IMR-90 (cell line): ENCODE results near the gene MAGI2. TPM values are rescaled to one million over a fixed set of nuclear protein-coding genes. Genes with fewer than 3 reads are reported as not detected.

Source experiments
- ATAC-seq: fragments of 200-7000 bp; cut with Tn5 transposase; 2 replicates; pipeline ENCODE4 v1.9.1; 2020; ENCODE audit warnings: low read depth, mild to moderate bottlenecking, moderate library complexity
- BruUV-seq: library from RNA; stranded (reverse); fragments of 400-500 nt; replicated peaks from 2 replicates; lab custom pipeline; 2021; lab: Mats Ljungman, UMichigan
- CTCF ChIA-PET: fragments of 300-600 bp; formaldehyde crosslinking; extraction: SDS; loops from one replicate; lab custom pipeline; 2021; ENCODE audit warnings: antibody characterized with exemption; lab: Yijun Ruan, JAX
- POLR2A ChIA-PET: fragments of 300-600 bp; sonication (Branson Sonifier 250); formaldehyde crosslinking; loops from one replicate; lab custom pipeline; 2022; ENCODE audit warnings: antibody characterized with exemption; ENCODE audit not compliant: unreplicated experiment; lab: Charles Lee
- DNase-seq: peaks from one replicate; pipeline ENCODE4 v3.0.0; 2013
- H2AFZ ChIP-seq: replicated peaks from 2 replicates; pipeline ENCODE3; 2013; ENCODE audit warnings: low read length, mild to moderate bottlenecking; ENCODE audit not compliant: poor library complexity
- H2AK5ac ChIP-seq: 2 replicates; pipeline ENCODE4 v1.6.1; 2013; ENCODE audit warnings: low read depth, low read length, inconsistent platforms
- H2AK9ac ChIP-seq: replicated peaks from 2 replicates; pipeline ENCODE3; 2013; ENCODE audit warnings: mild to moderate bottlenecking, low read depth, low read length, moderate library complexity; ENCODE audit not compliant: poor library complexity
- H2BK120ac ChIP-seq: 2 replicates; pipeline ENCODE4 v1.6.1; 2013; ENCODE audit warnings: low read depth, low read length, inconsistent platforms
- H2BK15ac ChIP-seq: 3 replicates; pipeline ENCODE4 v1.6.1; 2013; ENCODE audit warnings: low read depth, low read length, inconsistent platforms
- H2BK20ac ChIP-seq: 2 replicates; pipeline ENCODE4 v1.6.1; 2013; ENCODE audit warnings: low read depth, mild to moderate bottlenecking, inconsistent platforms, low read length, moderate library complexity
- H2BK5ac ChIP-seq: 2 replicates; pipeline ENCODE4 v1.6.1; 2013; ENCODE audit warnings: mild to moderate bottlenecking, low read depth, low read length, inconsistent platforms; ENCODE audit not compliant: poor library complexity, severe bottlenecking
- H3K14ac ChIP-seq: replicated peaks from 2 replicates; pipeline ENCODE4 v1.6.1; 2013; ENCODE audit warnings: low read depth, low read length, inconsistent platforms
- H3K18ac ChIP-seq: 2 replicates; pipeline ENCODE4 v1.6.1; 2013; ENCODE audit warnings: low read depth, low read length, control low read depth
- H3K23ac ChIP-seq: 2 replicates; pipeline ENCODE4 v1.6.1; 2013; ENCODE audit warnings: low read depth, low read length, inconsistent platforms
- H3K27ac ChIP-seq: 2 replicates; pipeline ENCODE4 v1.5.1; 2013; ENCODE audit warnings: mild to moderate bottlenecking, control low read depth, low read length; ENCODE audit not compliant: insufficient read depth
- H3K27me3 ChIP-seq: 2 replicates; pipeline ENCODE4 v1.6.1; 2013; ENCODE audit warnings: low read length; ENCODE audit not compliant: control insufficient read depth, insufficient read depth
- H3K36me3 ChIP-seq: 2 replicates; pipeline ENCODE4 v1.6.1; 2013; ENCODE audit warnings: low read length, mixed read lengths; ENCODE audit not compliant: control insufficient read depth, insufficient read depth
- H3K4ac ChIP-seq: 2 replicates; pipeline ENCODE4 v1.6.1; 2013; ENCODE audit warnings: low read depth, low read length, inconsistent platforms
- H3K4me1 ChIP-seq: 2 replicates; pipeline ENCODE4 v1.6.1; 2013; ENCODE audit warnings: low read length, mixed read lengths; ENCODE audit not compliant: control insufficient read depth, insufficient read depth
- H3K4me2 ChIP-seq: 2 replicates; pipeline ENCODE4 v1.6.1; 2013; ENCODE audit warnings: low read depth, mild to moderate bottlenecking, control low read depth, low read length, moderate library complexity
- H3K4me3 ChIP-seq: 2 replicates; pipeline ENCODE4 v1.5.1; 2013; ENCODE audit warnings: low read depth, mild to moderate bottlenecking, control low read depth, low read length, moderate library complexity; ENCODE audit not compliant: insufficient read depth
- H3K56ac ChIP-seq: 2 replicates; pipeline ENCODE4 v1.6.1; 2013; ENCODE audit warnings: low read length, inconsistent platforms; ENCODE audit not compliant: insufficient read depth; ENCODE audit errors: extremely low read depth
- H3K79me1 ChIP-seq, 2 experiments: 2 replicates each; pipeline ENCODE4 v1.6.1; 2013; ENCODE audit warnings: low read length in 2 of 2, inconsistent platforms in 1 of 2, low read depth in 1 of 2
- H3K9ac ChIP-seq: 2 replicates; pipeline ENCODE4 v1.6.1; 2013; ENCODE audit warnings: low read depth, low read length, control low read depth
- H3K9me1 ChIP-seq: 2 replicates; pipeline ENCODE4 v1.6.1; 2013; ENCODE audit warnings: low read length, inconsistent platforms; ENCODE audit not compliant: insufficient read depth
- H3K9me3 ChIP-seq: 2 replicates; pipeline ENCODE4 v1.6.1; 2013; ENCODE audit warnings: low read length; ENCODE audit not compliant: control insufficient read depth, insufficient read depth
- H4K20me1 ChIP-seq: 2 replicates; pipeline ENCODE4 v1.6.1; 2013; ENCODE audit warnings: low read length, inconsistent platforms; ENCODE audit not compliant: insufficient read depth
- H4K5ac ChIP-seq: 2 replicates; pipeline ENCODE4 v1.6.1; 2013; ENCODE audit warnings: mild to moderate bottlenecking, low read depth, low read length, control low read depth
- H4K8ac ChIP-seq, 2 experiments: 2 replicates each; pipeline ENCODE4 v1.6.1; 2013; ENCODE audit warnings: low read depth in 2 of 2, low read length in 2 of 2, control low read depth in 1 of 2, inconsistent platforms in 1 of 2
- H4K91ac ChIP-seq: 2 replicates; pipeline ENCODE4 v1.6.1; 2013; ENCODE audit warnings: low read depth, low read length, inconsistent platforms; ENCODE audit not compliant: insufficient read depth
- BHLHE40 ChIP-seq: fragments of 150-350 bp; IDR thresholded peaks from 2 replicates; pipeline ENCODE4 v1.6.1; 2016; ENCODE audit warnings: mild to moderate bottlenecking, low read depth, low read length
- CEBPB ChIP-seq: IDR thresholded peaks from 2 replicates; pipeline ENCODE4 v1.6.1; 2012; ENCODE audit warnings: low read depth, low read length, improper control_type of control experiment
- CHD1 ChIP-seq: IDR thresholded peaks from 2 replicates; pipeline ENCODE4 v1.6.1; 2012; ENCODE audit warnings: low read depth, low read length, improper control_type of control experiment
- CTCF ChIP-seq: conservative IDR thresholded peaks from 2 replicates; pipeline ENCODE4 v1.5.1; 2012; ENCODE audit warnings: mild to moderate bottlenecking, low read depth, low read length, improper control_type of control experiment
- ELK1 ChIP-seq: fragments of 150-350 bp; IDR thresholded peaks from 2 replicates; pipeline ENCODE4 v1.6.1; 2016; ENCODE audit warnings: low read depth, mild to moderate bottlenecking, low read length, moderate library complexity, borderline replicate concordance
- MAZ ChIP-seq: IDR thresholded peaks from 2 replicates; pipeline ENCODE4 v1.6.1; 2012; ENCODE audit warnings: low read depth, mild to moderate bottlenecking, low read length, improper control_type of control experiment, moderate library complexity, borderline replicate concordance
- MXI1 ChIP-seq: IDR thresholded peaks from 2 replicates; pipeline ENCODE4 v1.6.1; 2012; ENCODE audit warnings: low read depth, mild to moderate bottlenecking, low read length, moderate library complexity, borderline replicate concordance
- RAD21 ChIP-seq: IDR thresholded peaks from 2 replicates; pipeline ENCODE4 v1.6.1; 2012; ENCODE audit warnings: low read length, improper control_type of control experiment
- RFX5 ChIP-seq: IDR thresholded peaks from 2 replicates; pipeline ENCODE4 v1.8.0; 2012; ENCODE audit warnings: low read depth, mild to moderate bottlenecking, low read length, moderate library complexity
- SMC3 ChIP-seq: fragments of 150-350 bp; IDR thresholded peaks from 2 replicates; pipeline ENCODE4 v1.6.1; 2016; ENCODE audit warnings: low read depth, mild to moderate bottlenecking, antibody characterized with exemption, low read length, moderate library complexity
- USF2 ChIP-seq: fragments of 150-350 bp; IDR thresholded peaks from 2 replicates; pipeline ENCODE4 v1.6.1; 2017; ENCODE audit warnings: mild to moderate bottlenecking, antibody characterized with exemption, low read length, low read depth
- WGBS, 2 experiments: methylation state at CpG; one replicate each; pipeline versions ENCODE4 v1.1.5 to v1.1.7; 2013; ENCODE audit warnings: missing lambda C conversion rate in 2 of 2; ENCODE audit not compliant: insufficient read length in 1 of 2; ENCODE audit errors: extremely low coverage in 2 of 2; 5-methylcytosine and 5-hydroxymethylcytosine counted together
- dilution Hi-C: fragments of 300-500 bp; cut with HindIII; formaldehyde crosslinking; loops from one replicate; pipeline ENCODE4 v1.14.3; 2018; ENCODE audit warnings: low sequenced_read_pairs; ENCODE audit not compliant: unreplicated experiment
- in situ Hi-C: fragments of 300-500 bp; cut with MboI; formaldehyde crosslinking; loops from 3 replicates; pipeline ENCODE4 v1.14.3; 2019; ENCODE audit warnings: low sequenced_read_pairs, inconsistent platforms, mixed read lengths
- intact Hi-C: fragments of 100-400 bp; cut with micrococcal nuclease; formaldehyde crosslinking; loops from 2 replicates; pipeline ENCODE4 v1.10.0; 2022
- polyA plus RNA-seq, 3 experiments: library from polyadenylated mRNA; depleted of rRNA; stranded (reverse); fragments of >200 nt; gene quantifications; 2 replicates each; pipeline ENCODE4 v1.2.3, GENCODE V29; 2012; ENCODE audit warnings: low replicate concordance in 1 of 3
- total RNA-seq: library from RNA; depleted of rRNA; stranded (reverse); fragments of >200 nt; gene quantifications from 2 replicates; pipeline ENCODE4 v1.2.3, GENCODE V29; 2012

MAGI2 gene
- total and polyA plus RNA-seq, 2 of the 4 experiments (the other 2 are of a cell fraction), result 2.5 to 17.9 TPM

- no TSS peak for BruUV-seq
- peaks cover 16% of the 10 kb centered on the region for H3K4me1 ChIP-seq
- H2BK20ac ChIP-seq, result peak overlapping the region; percentile 75; the same call in 1 of the 2 replicates
- peak overlapping the region; percentile 78; the same call in 1 of the 2 replicates for H3K14ac ChIP-seq
- H3K27ac ChIP-seq, result peak overlapping the region; percentile 54
- H2AK9ac ChIP-seq, result no peak overlapping the region
- peak overlapping the region; percentile 76; the same call in 1 of the 2 replicates for H4K91ac ChIP-seq
- DNase-seq (peak; percentile 91), ATAC-seq (peak; percentile 72)
- TF ChIP-seq CTCF, result no peak
- no peak for TF ChIP-seq MAZ
- no peak for TF ChIP-seq USF2
- TF ChIP-seq CEBPB, result no peak
- TF ChIP-seq MXI1, result no peak
- TF ChIP-seq ELK1, result no peak
- TF ChIP-seq SMC3, result no peak
- TF ChIP-seq RAD21, result no peak
- no peak for TF ChIP-seq CHD1
- TF ChIP-seq RFX5, result no peak
- TF ChIP-seq BHLHE40, result no peak
- H2BK5ac ChIP-seq, result peak overlapping the region; percentile 98
- peak overlapping the region; percentile 22; the same call in 1 of the 3 replicates for H2BK15ac ChIP-seq
- H3K36me3 ChIP-seq, result no peaks in the 10 kb centered on the region
- no peaks in the 10 kb centered on the region for H3K9me3 ChIP-seq
- peak overlapping the region; percentile 79 to 99; a peak in 3 of 4 replicates for H4K8ac ChIP-seq
- H3K18ac ChIP-seq, result peak overlapping the region; percentile 95
- no peak overlapping the region for H2AK5ac ChIP-seq
- in situ Hi-C loops (no loop called here), intact Hi-C loops (loop anchor here (2.0 to 10.0 kb wide), 4 partner anchors 170 to 771 kb away; partner anchors contain the start of gene MAGI2), dilution Hi-C loops (no loop called here)
- peak overlapping the region; percentile 82; the same call in 1 of the 2 replicates for H3K4me2 ChIP-seq
- H4K20me1 ChIP-seq, result no peaks in the 10 kb centered on the region
- peak overlapping the region; percentile 98 for H2BK120ac ChIP-seq
- no peak overlapping the region for H3K4me3 ChIP-seq
- no peak overlapping the region for H2AFZ ChIP-seq
- peaks cover 2% of the 10 kb centered on the region; the same call in 1 of the 2 replicates for H3K9me1 ChIP-seq
- H3K27me3 ChIP-seq, result no peaks in the 10 kb centered on the region
- CTCF ChIA-PET, result interaction anchor here (1.5 to 1.7 kb wide), 2 partner anchors 11 to 15 kb away, joined by 4 to 6 read pairs; no protein-coding TSS in a partner anchor
- POLR2A ChIA-PET, result interaction anchor here (0.6 kb wide), 1 partner anchor 993 kb away, joined by 4 read pairs; no protein-coding TSS in a partner anchor
- peak overlapping the region; percentile 80; the same call in 1 of the 2 replicates for H3K23ac ChIP-seq
- WGBS, 2 experiments, result no CpG with 5 or more reads among the region's 2 CpGs
- peak overlapping the region; percentile 99 for H3K56ac ChIP-seq
- H3K79me1 ChIP-seq, result peaks cover 3 to 42% of the 10 kb centered on the region in 2 experiments; a peak in 2 of 4 replicates
- H4K5ac ChIP-seq, result peak overlapping the region; percentile 91; the same call in 1 of the 2 replicates
- H3K4ac ChIP-seq, result peak overlapping the region; percentile 95; the same call in 1 of the 2 replicates
- H3K9ac ChIP-seq, result peak overlapping the region; percentile 77; the same call in 1 of the 2 replicates
Observed at GRCh38 chr7:79282882-79283602, 170.4 kb downstream of the MAGI2 start.
